Measurements from ENCODE around the gene SPOCK1. TPM values are rescaled to one million over a fixed set of nuclear protein-coding genes. Genes with fewer than 3 reads are reported as not detected.

Gene SPOCK1
- total and polyA plus RNA-seq, 4 donors = 0.07 to 0.18 (median 0.17) TPM; not detected in 1

GRCh38 chr5:137355708-137356107 is 143.4 kb downstream of the SPOCK1 start (continued):
- TF ChIP-seq, protein P1, sequence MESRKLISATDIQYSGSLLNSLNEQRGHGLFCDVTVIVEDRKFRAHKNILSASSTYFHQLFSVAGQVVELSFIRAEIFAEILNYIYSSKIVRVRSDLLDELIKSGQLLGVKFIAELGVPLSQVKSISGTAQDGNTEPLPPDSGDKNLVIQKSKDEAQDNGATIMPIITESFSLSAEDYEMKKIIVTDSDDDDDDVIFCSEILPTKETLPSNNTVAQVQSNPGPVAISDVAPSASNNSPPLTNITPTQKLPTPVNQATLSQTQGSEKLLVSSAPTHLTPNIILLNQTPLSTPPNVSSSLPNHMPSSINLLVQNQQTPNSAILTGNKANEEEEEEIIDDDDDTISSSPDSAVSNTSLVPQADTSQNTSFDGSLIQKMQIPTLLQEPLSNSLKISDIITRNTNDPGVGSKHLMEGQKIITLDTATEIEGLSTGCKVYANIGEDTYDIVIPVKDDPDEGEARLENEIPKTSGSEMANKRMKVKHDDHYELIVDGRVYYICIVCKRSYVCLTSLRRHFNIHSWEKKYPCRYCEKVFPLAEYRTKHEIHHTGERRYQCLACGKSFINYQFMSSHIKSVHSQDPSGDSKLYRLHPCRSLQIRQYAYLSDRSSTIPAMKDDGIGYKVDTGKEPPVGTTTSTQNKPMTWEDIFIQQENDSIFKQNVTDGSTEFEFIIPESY (IDR thresholded peaks at IDR 0.05) = no peak
- TF ChIP-seq NR2F2 (IDR thresholded peaks at IDR 0.05) (no peak), MAX (IDR thresholded peaks at IDR 0.05) (no peak)
- TF ChIP-seq, protein P2, sequence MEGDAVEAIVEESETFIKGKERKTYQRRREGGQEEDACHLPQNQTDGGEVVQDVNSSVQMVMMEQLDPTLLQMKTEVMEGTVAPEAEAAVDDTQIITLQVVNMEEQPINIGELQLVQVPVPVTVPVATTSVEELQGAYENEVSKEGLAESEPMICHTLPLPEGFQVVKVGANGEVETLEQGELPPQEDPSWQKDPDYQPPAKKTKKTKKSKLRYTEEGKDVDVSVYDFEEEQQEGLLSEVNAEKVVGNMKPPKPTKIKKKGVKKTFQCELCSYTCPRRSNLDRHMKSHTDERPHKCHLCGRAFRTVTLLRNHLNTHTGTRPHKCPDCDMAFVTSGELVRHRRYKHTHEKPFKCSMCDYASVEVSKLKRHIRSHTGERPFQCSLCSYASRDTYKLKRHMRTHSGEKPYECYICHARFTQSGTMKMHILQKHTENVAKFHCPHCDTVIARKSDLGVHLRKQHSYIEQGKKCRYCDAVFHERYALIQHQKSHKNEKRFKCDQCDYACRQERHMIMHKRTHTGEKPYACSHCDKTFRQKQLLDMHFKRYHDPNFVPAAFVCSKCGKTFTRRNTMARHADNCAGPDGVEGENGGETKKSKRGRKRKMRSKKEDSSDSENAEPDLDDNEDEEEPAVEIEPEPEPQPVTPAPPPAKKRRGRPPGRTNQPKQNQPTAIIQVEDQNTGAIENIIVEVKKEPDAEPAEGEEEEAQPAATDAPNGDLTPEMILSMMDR (IDR thresholded peaks at IDR 0.05; ENCODE audit: low read depth, low read length, missing input control) = no peak

DNA sequence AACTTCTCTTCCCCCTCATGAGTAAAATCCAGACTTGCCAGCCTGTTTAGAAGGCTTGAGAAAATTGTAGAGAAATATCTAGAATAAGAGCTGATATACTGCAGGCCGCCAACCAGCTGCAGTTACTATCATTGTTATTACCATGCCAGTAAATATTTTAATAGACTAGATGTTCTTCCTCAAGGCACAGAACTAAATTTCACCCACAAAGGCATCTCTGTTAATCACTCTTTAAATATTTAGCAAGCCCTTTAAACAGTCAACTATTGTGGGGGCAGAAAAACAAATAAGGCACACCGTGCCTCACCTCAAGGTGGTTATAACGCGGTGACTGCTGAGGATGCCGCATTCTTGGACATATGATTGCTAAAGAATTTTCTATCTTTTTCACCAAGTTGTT is 147.0 kb downstream of the SPOCK1 start:
- H3K36me3 ChIP-seq (ENCODE audit: control insufficient read depth in 4 of 4, insufficient read depth in 3 of 4, low read depth in 1 of 4, low read length in 3 of 4) = no peaks in the 10 kb centered on the region
- H3K27ac ChIP-seq (ENCODE audit: low read depth in 1 of 2, low read length in 2 of 2) = no peak overlapping the region
- H3K4me3 ChIP-seq (ENCODE audit: low read depth in 1 of 3, low read length in 3 of 3) = no peak overlapping the region
- DNase-seq (ENCODE audit: low spot score) = no peak
- peaks cover 0 to 4% (median 0%) of the 10 kb centered on the region in 4 donors for H3K27me3 ChIP-seq (ENCODE audit: control insufficient read depth in 4 of 4, insufficient read depth in 4 of 4, low read length in 3 of 4)
- H3K9me3 ChIP-seq (ENCODE audit: control insufficient read depth in 4 of 4, low read length in 3 of 4) = peaks cover 0 to 3% (median 0%) of the 10 kb centered on the region in 4 donors
- 53% methylated on average over 5 of the region's 5 CpGs for whole genome bisulfite sequencing
- peaks cover 0 to 4% (median 2%) of the 10 kb centered on the region in 4 donors for H3K4me1 ChIP-seq (ENCODE audit: control insufficient read depth in 4 of 4, insufficient read depth in 4 of 4, low read length in 3 of 4)
- TF ChIP-seq FOXA2 (IDR thresholded peaks at IDR 0.05) (no peak), YY1 (IDR thresholded peaks at IDR 0.05) (no peak), HNF4A (conservative IDR thresholded peaks at IDR 0.05) (no peak), HNF4G (IDR thresholded peaks at IDR 0.05) (no peak), NR2F2 (IDR thresholded peaks at IDR 0.05) (no peak), ATF3 (IDR thresholded peaks at IDR 0.05) (no peak), SP1 (IDR thresholded peaks at IDR 0.05) (no peak), GABPA (IDR thresholded peaks at IDR 0.05 in 1 of 2, conservative IDR thresholded peaks at IDR 0.05 in 1 of 2) (no peak), MAX (IDR thresholded peaks at IDR 0.05) (no peak), RAD21 (IDR thresholded peaks at IDR 0.05) (no peak), EGR1 (IDR thresholded peaks at IDR 0.05; ENCODE audit: low read depth in 2 of 2) (no peak), RXRA (IDR thresholded peaks at IDR 0.05) (no peak)
- TF ChIP-seq, protein P1 (IDR thresholded peaks at IDR 0.05) = no peak
- TF ChIP-seq, protein P2 (IDR thresholded peaks at IDR 0.05; ENCODE audit: low read depth, low read length, missing input control) = no peak
- no peak overlapping the region for H3K9ac ChIP-seq (ENCODE audit: low read depth in 1 of 2, low read length in 2 of 2)
